Effector memory CD4-positive, alpha-beta T cell (primary cell): ENCODE measurements around the gene MMP19.
A peak's percentile ranks its signal among the peaks of the same experiment; 100 is the strongest.

Source experiments
- DNase-seq, 3 donors: peaks; one replicate each; pipeline ENCODE4 v3.0.0-alpha.2; 2020
- H3K27ac ChIP-seq: 2 replicates; pipeline ENCODE4 v1.7.0; 2013; ENCODE audit warnings: mild to moderate bottlenecking, low read length, moderate library complexity; ENCODE audit not compliant: insufficient read depth, poor library complexity, severe bottlenecking
- H3K27me3 ChIP-seq: replicated peaks from 2 replicates; pipeline ENCODE4 v1.7.0; 2013; ENCODE audit warnings: mild to moderate bottlenecking, low read length; ENCODE audit not compliant: insufficient read depth, control insufficient read depth, poor library complexity, severe bottlenecking
- H3K36me3 ChIP-seq: 2 replicates; pipeline ENCODE4 v1.7.0; 2013; ENCODE audit warnings: mild to moderate bottlenecking, low read length, moderate library complexity; ENCODE audit not compliant: control insufficient read depth, insufficient read depth
- H3K4me1 ChIP-seq: 2 replicates; pipeline ENCODE4 v1.7.0; 2013; ENCODE audit warnings: low read length, mild to moderate bottlenecking; ENCODE audit not compliant: control insufficient read depth, insufficient read depth, poor library complexity, severe bottlenecking
- H3K4me3 ChIP-seq: 2 replicates; pipeline ENCODE4 v1.7.0; 2013; ENCODE audit warnings: low read length, low read depth, mild to moderate bottlenecking; ENCODE audit not compliant: insufficient read depth, poor library complexity, severe bottlenecking
- H3K9me3 ChIP-seq: 2 replicates; pipeline ENCODE4 v1.7.0; 2013; ENCODE audit warnings: mild to moderate bottlenecking, low read length, moderate library complexity; ENCODE audit not compliant: control insufficient read depth

MMP19 gene

DNA sequence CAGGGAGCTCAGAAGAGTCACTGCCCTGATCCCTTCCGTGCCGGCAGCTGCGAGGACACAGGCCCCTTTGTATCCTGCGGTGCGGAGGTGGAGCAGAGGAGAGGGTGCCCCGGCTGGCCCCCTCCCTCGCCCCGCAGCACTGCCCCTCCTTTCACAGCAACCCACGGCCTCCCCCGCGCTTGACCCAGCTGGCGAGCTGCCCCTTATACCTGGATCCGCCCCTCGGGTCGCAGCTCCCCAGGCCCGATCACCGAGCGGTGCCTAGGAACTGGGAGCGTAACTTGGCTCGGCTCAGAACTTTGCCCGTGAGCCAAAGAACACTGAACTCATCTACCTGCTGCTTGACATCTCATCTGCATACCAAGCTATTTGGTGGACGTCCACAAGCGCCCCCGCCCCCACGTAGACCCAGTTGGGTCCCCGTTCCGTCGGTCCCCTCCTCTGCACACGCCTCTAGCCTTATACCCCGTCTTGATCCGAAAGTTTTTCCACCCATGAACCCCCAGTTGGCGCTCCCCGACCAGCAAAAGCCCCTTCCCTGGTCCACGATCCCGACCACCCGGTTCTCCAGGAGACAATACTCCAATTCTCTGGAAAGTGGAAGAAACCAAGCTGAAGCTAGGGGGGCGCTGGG is 12.7 kb downstream of the MMP19 start:
- H3K4me3 ChIP-seq = peak overlapping the region; percentile 99
- no peak for DNase-seq
- H3K4me1 ChIP-seq = peaks cover 27% of the 10 kb centered on the region
- peak overlapping the region; percentile 67 for H3K27ac ChIP-seq
- H3K9me3 ChIP-seq = no peaks in the 10 kb centered on the region
- H3K36me3 ChIP-seq = no peaks in the 10 kb centered on the region
- H3K27me3 ChIP-seq = no peaks in the 10 kb centered on the region

DNA sequence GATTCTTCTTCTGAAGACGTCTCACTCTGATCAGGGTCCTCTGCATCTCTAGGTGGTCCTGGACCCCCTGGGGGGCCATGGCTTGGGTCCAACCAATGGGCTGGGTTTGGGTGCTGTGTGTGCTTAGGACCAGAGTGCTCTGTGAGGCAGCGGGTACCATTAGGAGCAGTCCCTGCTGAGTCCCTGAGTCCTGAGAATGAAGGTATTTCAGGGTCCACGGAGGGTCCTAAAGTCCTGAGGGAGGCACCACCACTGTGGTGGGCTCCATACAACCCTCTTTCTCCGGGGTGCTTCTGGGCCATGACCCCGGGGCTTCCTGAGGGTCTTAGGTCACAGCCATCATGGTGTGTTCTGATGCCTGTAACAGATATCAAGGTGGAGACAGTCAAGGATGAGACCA is 14.4 kb downstream of the MMP19 start:
- no peak for DNase-seq
- Histone ChIP-seq H3K27me3 (no peaks in the 10 kb centered on the region), H3K27ac (peak overlapping the region; percentile 56), H3K4me1 (peaks cover 27% of the 10 kb centered on the region), H3K9me3 (no peaks in the 10 kb centered on the region), H3K4me3 (no peak overlapping the region), H3K36me3 (peaks cover 2% of the 10 kb centered on the region)

DNA sequence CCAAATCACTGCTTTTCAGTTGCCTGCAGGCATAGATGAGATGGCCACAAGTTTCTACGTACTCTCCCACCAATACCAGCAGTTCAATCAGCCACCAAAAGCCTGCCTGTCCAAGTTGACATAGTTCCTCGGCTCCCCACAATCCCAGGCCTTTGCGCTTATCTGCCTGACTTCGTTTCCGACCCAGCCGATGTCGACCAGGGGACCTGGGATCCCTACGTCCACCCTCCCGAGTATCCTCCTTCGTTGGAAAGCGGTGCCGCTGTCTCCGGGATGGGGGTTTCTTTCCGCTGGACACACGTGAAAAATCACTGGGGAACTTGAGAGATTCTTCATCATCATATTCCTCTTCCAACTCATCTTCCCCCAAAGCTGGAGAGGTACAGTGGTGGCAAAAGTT is 14.9 kb downstream of the MMP19 start:
- no peak overlapping the region for H3K4me3 ChIP-seq
- H3K27me3 ChIP-seq = no peaks in the 10 kb centered on the region
- H3K4me1 ChIP-seq = peaks cover 27% of the 10 kb centered on the region
- no peaks in the 10 kb centered on the region for H3K9me3 ChIP-seq
- H3K36me3 ChIP-seq = peaks cover 8% of the 10 kb centered on the region
- H3K27ac ChIP-seq = no peak overlapping the region
- DNase-seq = no peak

DNA sequence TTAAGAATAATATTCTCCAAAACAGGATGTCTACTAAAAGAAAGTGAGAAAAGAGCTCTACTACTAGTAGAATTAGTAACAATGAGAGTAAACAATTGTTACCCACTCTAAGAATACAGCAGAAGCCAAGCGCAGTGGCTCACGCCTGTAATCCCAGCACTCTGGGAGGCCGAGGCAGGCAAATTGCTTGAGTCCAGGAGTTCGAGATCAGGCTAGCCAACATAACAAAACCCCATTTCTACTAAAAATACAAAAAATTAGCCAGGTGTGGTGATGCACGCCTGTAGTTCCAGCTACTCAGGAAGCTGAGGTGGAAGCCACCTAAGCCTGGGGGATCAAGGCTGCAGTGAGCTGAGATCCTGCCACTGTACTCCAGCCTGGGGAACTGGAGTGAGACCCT is 18.0 kb downstream of the MMP19 start:
- no peaks in the 10 kb centered on the region for H3K9me3 ChIP-seq
- H3K27me3 ChIP-seq = no peaks in the 10 kb centered on the region
- peaks cover 13% of the 10 kb centered on the region for H3K4me1 ChIP-seq
- peaks cover 36% of the 10 kb centered on the region for H3K36me3 ChIP-seq
- H3K4me3 ChIP-seq = no peak overlapping the region
- no peak overlapping the region for H3K27ac ChIP-seq
- no peak for DNase-seq

DNA sequence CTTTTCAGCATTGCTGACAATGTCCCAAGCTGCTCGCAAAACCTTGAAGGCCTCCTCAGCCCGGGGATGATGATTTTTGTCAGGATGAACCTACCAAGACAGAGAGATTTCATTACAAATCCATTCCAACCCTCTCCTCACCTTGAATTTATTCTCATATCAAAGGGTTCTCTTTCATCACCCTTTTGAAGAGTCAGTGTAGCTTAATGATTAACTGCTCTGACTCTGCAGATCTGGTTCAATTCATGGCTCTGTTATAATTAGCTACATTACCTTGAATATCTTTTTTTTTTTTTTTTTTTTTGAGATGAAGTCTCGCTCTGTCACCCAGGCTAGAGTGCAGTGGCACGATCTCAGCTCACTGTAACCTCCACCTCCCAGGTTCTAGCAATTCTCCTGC is 19.3 kb downstream of the MMP19 start:
- no peaks in the 10 kb centered on the region for H3K9me3 ChIP-seq
- peaks cover 22% of the 10 kb centered on the region for H3K4me1 ChIP-seq
- H3K4me3 ChIP-seq = no peak overlapping the region
- H3K27ac ChIP-seq = no peak overlapping the region
- H3K36me3 ChIP-seq = peaks cover 44% of the 10 kb centered on the region
- DNase-seq = no peak
- no peaks in the 10 kb centered on the region for H3K27me3 ChIP-seq

DNA sequence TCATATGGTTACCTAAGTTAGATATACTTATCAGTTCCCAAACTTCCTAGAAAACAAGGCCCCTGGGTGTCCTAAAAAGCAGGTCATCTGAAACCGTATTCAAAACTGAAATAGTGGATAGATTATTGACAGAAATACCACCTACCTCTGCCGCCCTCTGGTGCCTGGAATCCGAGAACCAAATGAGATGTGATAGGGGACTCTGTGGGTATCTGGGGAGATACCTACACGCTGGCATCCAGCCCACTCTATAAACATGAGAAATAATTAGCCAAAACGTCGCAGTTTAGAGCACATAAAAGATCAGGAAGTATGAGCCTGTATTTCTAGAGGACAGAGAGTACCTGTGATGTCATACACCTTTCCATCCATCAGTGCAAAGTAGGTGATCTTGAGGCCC is 20.5 kb downstream of the MMP19 start:
- Histone ChIP-seq H3K4me1 (peaks cover 18% of the 10 kb centered on the region), H3K27me3 (no peaks in the 10 kb centered on the region), H3K36me3 (peaks cover 44% of the 10 kb centered on the region), H3K4me3 (no peak overlapping the region), H3K27ac (no peak overlapping the region), H3K9me3 (no peaks in the 10 kb centered on the region)
- DNase-seq = no peak

DNA sequence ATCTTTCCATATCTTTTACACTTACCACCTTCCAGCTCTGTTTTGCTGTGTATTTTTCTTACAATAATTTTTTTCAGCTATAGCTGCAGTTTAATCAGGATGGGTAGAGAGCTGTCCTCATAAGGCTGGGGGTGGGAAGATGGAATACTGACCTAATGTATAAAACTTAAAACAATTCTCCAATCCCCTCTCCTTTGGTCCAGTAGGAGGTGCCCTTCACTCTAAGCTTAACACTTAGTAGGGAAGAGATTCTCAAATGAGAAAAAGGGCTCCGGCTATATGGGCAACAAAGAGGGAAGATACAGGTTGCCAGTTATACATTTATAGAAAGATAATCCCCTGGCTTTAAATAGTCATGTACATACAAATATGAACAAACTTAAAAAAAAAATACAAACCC is 22.1 kb downstream of the MMP19 start:
- DNase-seq = no peak
- peak overlapping the region; percentile 16 for H3K27ac ChIP-seq
- H3K36me3 ChIP-seq = peaks cover 44% of the 10 kb centered on the region
- H3K4me1 ChIP-seq = peaks cover 21% of the 10 kb centered on the region
- no peaks in the 10 kb centered on the region for H3K27me3 ChIP-seq
- H3K9me3 ChIP-seq = no peaks in the 10 kb centered on the region
- H3K4me3 ChIP-seq = no peak overlapping the region

DNA sequence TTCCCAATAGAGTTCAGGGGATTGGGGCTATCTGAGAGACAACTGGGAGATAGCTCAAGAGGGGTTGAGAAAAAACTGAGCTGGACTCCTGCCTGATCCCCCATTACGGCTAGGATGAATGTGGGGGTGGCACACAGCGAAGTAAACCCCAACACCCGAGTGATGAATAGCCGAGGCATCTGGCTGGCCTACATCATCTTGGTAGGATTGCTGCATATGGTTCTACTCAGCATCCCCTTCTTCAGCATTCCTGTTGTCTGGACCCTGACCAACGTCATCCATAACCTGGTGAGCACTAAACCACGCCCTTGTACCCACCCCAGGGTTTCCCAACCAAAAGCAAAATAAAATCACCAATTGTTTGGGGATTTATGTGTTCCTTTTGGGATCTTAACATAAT is 23.9 kb downstream of the MMP19 start:
- peak overlapping the region; percentile 94 for H3K4me3 ChIP-seq
- DNase-seq = no peak

DNA sequence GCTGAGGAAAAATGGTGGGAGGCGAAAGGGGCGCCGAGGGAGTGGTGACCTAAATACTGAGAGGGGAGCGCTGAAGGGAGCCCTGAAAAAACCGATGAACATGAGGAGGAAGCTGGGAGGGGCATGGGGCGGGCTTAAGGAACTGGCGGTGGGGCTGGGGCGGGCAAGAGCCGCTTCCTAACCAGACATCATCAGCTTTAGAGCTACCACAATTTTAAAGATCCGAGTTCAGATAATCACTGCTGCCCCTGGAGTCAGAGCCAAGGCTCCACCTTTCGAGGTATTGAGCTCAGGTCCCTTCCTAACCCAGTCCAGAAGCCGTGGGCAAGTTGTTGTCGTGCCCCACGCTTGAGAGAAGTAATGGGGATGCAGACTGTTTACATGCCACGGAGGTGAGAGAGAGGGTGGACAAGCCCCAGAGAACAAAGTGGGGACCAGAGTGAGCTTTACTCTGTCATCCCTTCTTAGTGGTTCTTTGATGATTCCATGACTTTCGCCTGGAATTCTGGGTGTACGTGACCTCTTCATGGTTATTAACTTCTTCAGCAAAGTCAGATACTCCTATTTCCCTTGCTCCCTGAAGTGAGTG is 24.5 kb downstream of the MMP19 start:
- Histone ChIP-seq H3K9me3 (no peaks in the 10 kb centered on the region), H3K27me3 (no peaks in the 10 kb centered on the region), H3K36me3 (peaks cover 43% of the 10 kb centered on the region), H3K4me3 (peak overlapping the region; percentile 94), H3K4me1 (peaks cover 21% of the 10 kb centered on the region), H3K27ac (peak overlapping the region; percentile 89)
- no peak for DNase-seq

More for the DNA sequence above, 23.9 kb downstream of the MMP19 start:
- no peaks in the 10 kb centered on the region for H3K27me3 ChIP-seq
- peak overlapping the region; percentile 89 for H3K27ac ChIP-seq
- peaks cover 45% of the 10 kb centered on the region for H3K36me3 ChIP-seq
- H3K4me1 ChIP-seq = peaks cover 21% of the 10 kb centered on the region
- H3K9me3 ChIP-seq = no peaks in the 10 kb centered on the region

DNA sequence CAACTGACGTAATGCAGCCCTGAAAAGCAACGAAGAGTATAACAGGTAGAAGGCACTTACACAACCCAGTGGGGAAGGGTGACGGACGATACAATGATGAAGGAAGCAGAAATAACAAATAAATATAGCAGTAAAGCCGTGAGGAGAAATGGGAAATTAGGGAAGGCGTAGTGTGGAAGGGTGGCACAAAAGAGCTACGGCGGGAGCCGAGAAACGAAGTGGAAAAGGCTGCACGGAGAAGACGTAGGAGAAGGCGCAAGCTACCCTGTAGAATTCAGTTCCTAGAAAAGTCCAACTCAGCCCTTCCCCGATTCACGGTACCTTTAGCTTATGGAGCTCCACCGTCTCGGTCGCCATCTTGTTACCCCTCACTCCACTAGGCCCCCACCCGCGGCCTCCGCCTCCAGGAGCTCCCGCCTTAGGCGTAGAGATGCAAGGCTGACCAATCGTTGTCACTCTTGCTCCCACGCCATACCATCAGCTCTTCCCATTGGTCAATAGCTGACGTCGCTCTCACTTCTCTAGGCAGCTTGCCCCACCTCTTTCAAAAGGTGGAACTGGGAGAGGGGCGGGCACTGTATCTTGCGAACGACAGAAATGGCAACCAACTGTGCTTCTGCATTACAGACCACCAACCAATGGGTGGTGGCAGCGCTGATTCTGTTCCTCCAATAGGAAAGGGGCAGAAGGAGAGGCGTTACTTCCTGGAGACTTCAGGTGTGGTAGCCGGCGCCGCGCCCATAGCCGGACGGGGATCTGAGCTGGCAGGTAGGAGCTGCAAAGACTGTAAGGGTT is 25.2 kb downstream of the MMP19 start, which contains the start of the genes ORMDL2 and SARNP:
Gene ORMDL2 (plus strand): TSS at position 697 of the 795 bp plus-strand sequence. CDS start 959 bp downstream, outside the sequence.
Gene SARNP (minus strand): TSS at position 380 of the 795 bp plus-strand sequence. CDS start 23 bp downstream, at position 357.
- peaks cover 21% of the 10 kb centered on the region for H3K4me1 ChIP-seq
- peaks cover 37% of the 10 kb centered on the region for H3K36me3 ChIP-seq
- H3K9me3 ChIP-seq = no peaks in the 10 kb centered on the region
- H3K27ac ChIP-seq = peak within 1 kb of the TSS; percentile 89
- peak within 1 kb of the TSS; percentile 94 for H3K4me3 ChIP-seq
- peak; percentile 94 to 98 (median 98) for DNase-seq
- no peaks in the 10 kb centered on the region for H3K27me3 ChIP-seq
